Measurements from ENCODE around the gene MRLN.

DNA sequence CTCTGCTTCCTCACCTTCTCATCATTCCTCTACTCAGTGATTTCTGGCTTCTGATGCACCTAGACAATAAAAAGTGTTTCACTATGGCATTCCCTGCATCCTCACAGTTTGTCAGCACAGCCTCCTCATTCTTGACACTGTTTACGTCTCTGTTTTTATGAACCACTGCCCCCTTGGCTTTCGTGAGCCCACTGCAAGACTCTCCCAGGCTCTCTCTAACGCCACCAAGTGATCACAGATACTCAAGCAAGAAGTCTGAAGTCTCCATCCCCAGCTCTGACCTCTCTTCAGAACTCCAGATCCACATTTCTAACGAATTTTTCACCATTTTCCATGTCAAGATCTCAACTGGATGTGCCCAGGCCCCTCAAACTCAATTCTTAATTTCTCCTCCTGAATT lies 52.5 kb downstream of the MRLN start:
- TF ChIP-seq BHLHE40 (IDR thresholded peaks at IDR 0.05; ENCODE audit: borderline replicate concordance) (no peak), ZNF384 (IDR thresholded peaks at IDR 0.05) (no peak)
